Measurements from ENCODE around the gene BICD2. TPM values are rescaled to one million over a fixed set of nuclear protein-coding genes. Genes with fewer than 3 reads are reported as not detected.
"Not testable (repeated sequence)": the region's sequence is repeated elsewhere in the genome, so short reads cannot be mapped to it uniquely, and the experiment has no call there.

The BICD2 gene
- total RNA-seq, 1 experiment from 2014 or later, result 40.6 TPM

GRCh38 chr9:92807757-92808725 is 43.4 kb upstream of the BICD2 start:
- Histone ChIP-seq H3K9me3 (ENCODE audit: insufficient read depth, low read depth) (no peaks in the 10 kb centered on the region), H3K36me3 (ENCODE audit: low read depth) (no peaks in the 10 kb centered on the region), H3K27ac (no peak overlapping the region), H3K9me2 (ENCODE audit: insufficient read depth) (no peaks in the 10 kb centered on the region), H3K4me2 (peak overlapping the region; percentile 61), H3K4me1 (replicated peaks; ENCODE audit: insufficient read depth) (no peaks in the 10 kb centered on the region), H2AFZ (no peak overlapping the region), H3F3A (ENCODE audit: insufficient read depth, low read depth) (no peaks in the 10 kb centered on the region), H4K20me1 (ENCODE audit: insufficient read depth) (no peaks in the 10 kb centered on the region), H3K79me2 (ENCODE audit: low read depth) (no peaks in the 10 kb centered on the region), H3K27me3 (ENCODE audit: insufficient read depth, low read depth) (no peaks in the 10 kb centered on the region), H3K4me3 (peak overlapping the region; percentile 53; the same call in 1 of the 2 replicates)
- ChIA-PET POLR2A (ENCODE audit: unreplicated experiment) (no interaction called here), CTCF (no interaction called here)
- peak in 1 of 2 experiments; percentile 2 for DNase-seq
- TF ChIP-seq EZH2 (IDR thresholded peaks at IDR 0.05; ENCODE audit: low read depth) (no peak), CTCF (conservative IDR thresholded peaks at IDR 0.05) (no peak)
- BruUV-seq (replicated peaks), result no TSS peak
- intact Hi-C loops (cut with micrococcal nuclease; ENCODE audit: unreplicated experiment), result loop anchor here (5.0 kb wide), 2 partner anchors 144 to 759 kb away; no protein-coding TSS in a partner anchor

- Histone ChIP-seq H3K4me1 (replicated peaks; ENCODE audit: insufficient read depth) (no peaks in the 10 kb centered on the region), H4K20me1 (ENCODE audit: insufficient read depth) (no peaks in the 10 kb centered on the region), H3K27me3 (ENCODE audit: insufficient read depth, low read depth) (no peaks in the 10 kb centered on the region), H3F3A (ENCODE audit: insufficient read depth, low read depth) (no peaks in the 10 kb centered on the region), H3K4me2 (no peak overlapping the region), H3K4me3 (no peak overlapping the region), H2AFZ (no peak overlapping the region), H3K79me2 (ENCODE audit: low read depth) (no peaks in the 10 kb centered on the region), H3K36me3 (ENCODE audit: low read depth) (no peaks in the 10 kb centered on the region), H3K9me3 (ENCODE audit: insufficient read depth, low read depth) (no peaks in the 10 kb centered on the region), H3K27ac (no peak overlapping the region), H3K9me2 (ENCODE audit: insufficient read depth) (no peaks in the 10 kb centered on the region)
- ChIA-PET CTCF (no interaction called here), POLR2A (ENCODE audit: unreplicated experiment) (no interaction called here)
- DNase-seq, result no peak
- TF ChIP-seq EZH2 (IDR thresholded peaks at IDR 0.05; ENCODE audit: low read depth), result no peak
- intact Hi-C loops (cut with micrococcal nuclease; ENCODE audit: unreplicated experiment), result loop anchor here (5.0 kb wide), 2 partner anchors 145 to 760 kb away; no protein-coding TSS in a partner anchor
- BruUV-seq (replicated peaks), result no TSS peak
Measured at GRCh38 chr9:92807031-92807756, 42.6 kb upstream of the BICD2 start.

GRCh38 chr9:92804727-92805126 is 40.1 kb upstream of the BICD2 start:
- no peaks in the 10 kb centered on the region for H3K9me2 ChIP-seq (ENCODE audit: insufficient read depth)
- H3K79me2 ChIP-seq (ENCODE audit: low read depth), result no peaks in the 10 kb centered on the region
- no peak for DNase-seq
- no TSS peak for BruUV-seq (replicated peaks)
- TF ChIP-seq EZH2 (IDR thresholded peaks at IDR 0.05; ENCODE audit: low read depth), result no peak
- H3K27me3 ChIP-seq (ENCODE audit: insufficient read depth, low read depth), result no peaks in the 10 kb centered on the region
- POLR2A ChIA-PET (ENCODE audit: unreplicated experiment), result interaction anchor here (0.7 kb wide), 1 partner anchor 40 kb away, joined by 3 read pairs; the partner anchor contains the start of gene BICD2
- H3K9me3 ChIP-seq (ENCODE audit: insufficient read depth, low read depth), result no peaks in the 10 kb centered on the region
- no peak overlapping the region for H3K27ac ChIP-seq
- intact Hi-C loops (cut with micrococcal nuclease; ENCODE audit: unreplicated experiment), result loop anchor here (5.0 kb wide), 2 partner anchors 148 to 763 kb away; no protein-coding TSS in a partner anchor
- no peaks in the 10 kb centered on the region for H3K36me3 ChIP-seq (ENCODE audit: low read depth)
- no peak overlapping the region for H2AFZ ChIP-seq
- H3F3A ChIP-seq (ENCODE audit: insufficient read depth, low read depth), result no peaks in the 10 kb centered on the region
- no peak overlapping the region for H3K4me2 ChIP-seq
- no peaks in the 10 kb centered on the region for H3K4me1 ChIP-seq (replicated peaks; ENCODE audit: insufficient read depth)
- CTCF ChIA-PET, result no interaction called here
- no peak overlapping the region for H3K4me3 ChIP-seq
- H4K20me1 ChIP-seq (ENCODE audit: insufficient read depth), result no peaks in the 10 kb centered on the region

- no peak for TF ChIP-seq EZH2 (IDR thresholded peaks at IDR 0.05; ENCODE audit: low read depth)
- Histone ChIP-seq H3K27me3 (ENCODE audit: insufficient read depth, low read depth) (no peaks in the 10 kb centered on the region; the same call in 1 of the 2 replicates), H3K27ac (no peak overlapping the region), H3K4me3 (no peak overlapping the region), H3K9me2 (ENCODE audit: insufficient read depth) (no peaks in the 10 kb centered on the region), H3K36me3 (ENCODE audit: low read depth) (no peaks in the 10 kb centered on the region), H3K4me2 (no peak overlapping the region), H2AFZ (no peak overlapping the region), H3K4me1 (replicated peaks; ENCODE audit: insufficient read depth) (no peaks in the 10 kb centered on the region), H3F3A (ENCODE audit: insufficient read depth, low read depth) (no peaks in the 10 kb centered on the region), H4K20me1 (ENCODE audit: insufficient read depth) (no peaks in the 10 kb centered on the region), H3K9me3 (ENCODE audit: insufficient read depth, low read depth) (no peaks in the 10 kb centered on the region), H3K79me2 (ENCODE audit: low read depth) (no peaks in the 10 kb centered on the region)
- ChIA-PET CTCF (interaction anchor here (0.6 kb wide), 1 partner anchor 182 kb away, joined by 5 read pairs; no protein-coding TSS in a partner anchor), POLR2A (ENCODE audit: unreplicated experiment) (no interaction called here)
- BruUV-seq (replicated peaks), result no TSS peak
- DNase-seq, result no peak
- intact Hi-C loops (cut with micrococcal nuclease; ENCODE audit: unreplicated experiment), result no loop called here
Measured at GRCh38 chr9:92798358-92798757, 33.7 kb upstream of the BICD2 start.

- POLR2A ChIA-PET (ENCODE audit: unreplicated experiment); intact Hi-C loops (cut with micrococcal nuclease; ENCODE audit: unreplicated experiment); H3F3A ChIP-seq (ENCODE audit: insufficient read depth, low read depth); H3K27me3 ChIP-seq (ENCODE audit: insufficient read depth, low read depth); H3K9me2 ChIP-seq (ENCODE audit: insufficient read depth); DNase-seq; H3K36me3 ChIP-seq (ENCODE audit: low read depth); H3K79me2 ChIP-seq (ENCODE audit: low read depth); H4K20me1 ChIP-seq (ENCODE audit: insufficient read depth); H3K4me3 ChIP-seq; CTCF ChIA-PET; H3K4me1 ChIP-seq (replicated peaks; ENCODE audit: insufficient read depth); H3K4me2 ChIP-seq; BruUV-seq (replicated peaks); H3K27ac ChIP-seq; H2AFZ ChIP-seq; H3K9me3 ChIP-seq (ENCODE audit: insufficient read depth, low read depth): not testable (repeated sequence)
Measured at GRCh38 chr9:92796337-92796804, 31.7 kb upstream of the BICD2 start.

Measured in PC-9 (cell line).